Cardiac muscle cell (in vitro differentiated cells and primary cell): ENCODE measurements around the gene RNF207. TPM values are rescaled to one million over a fixed set of nuclear protein-coding genes. Genes with fewer than 3 reads are reported as not detected.

ENCODE experiments used
- DNase-seq, 2 donors: peaks; one replicate each; pipeline versions ENCODE4 v3.0.0 to v3.0.0-alpha.2; 2010 to 2017; ENCODE audit warnings: low read depth in 1 of 2, low spot score in 1 of 2
- H3K27ac ChIP-seq: fragments of 200-600 bp; sonication (generic); 2 replicates; pipeline ENCODE4 v1.5.1; 2016
- H3K27me3 ChIP-seq: fragments of 200-600 bp; sonication (generic); 2 replicates; pipeline ENCODE4 v1.6.0; 2016; ENCODE audit warnings: control low read depth
- H3K36me3 ChIP-seq: fragments of 200-600 bp; sonication (generic); 2 replicates; pipeline ENCODE4 v1.5.1; 2016; ENCODE audit warnings: control low read depth
- H3K4me1 ChIP-seq: fragments of 200-600 bp; sonication (generic); 2 replicates; pipeline ENCODE4 v1.8.1; 2017; ENCODE audit warnings: low read depth, mild to moderate bottlenecking, mixed run types
- H3K4me3 ChIP-seq: fragments of 200-600 bp; sonication (generic); 2 replicates; pipeline ENCODE4 v1.5.1; 2016; ENCODE audit warnings: mild to moderate bottlenecking
- H3K9me3 ChIP-seq: fragments of 200-600 bp; sonication (generic); 2 replicates; pipeline ENCODE4 v1.5.1; 2017; ENCODE audit warnings: low read depth, mild to moderate bottlenecking, control low read depth
- polyA plus RNA-seq: library from polyadenylated mRNA; unstranded; fragments of >200 nt; fragmentation: Nextera tagmentation; extraction: Ambion mirVana; gene quantifications from 2 replicates; pipeline ENCODE4 v1.2.1, GENCODE V29; 2016
- total RNA-seq: library from RNA; depleted of rRNA; stranded (reverse); fragments of >200 nt; gene quantifications from 2 replicates; pipeline ENCODE4 v1.2.3, GENCODE V29; 2016
- TF ChIP-seq, protein P1 (sequence below): IDR thresholded peaks from 2 replicates; pipeline ENCODE4 v1.5.1; 2012; ENCODE audit warnings: low read depth, mild to moderate bottlenecking, low read length

RNF207 gene
- total and polyA plus RNA-seq, 2 experiments from 2014 or later: 180 to 273 TPM

DNA sequence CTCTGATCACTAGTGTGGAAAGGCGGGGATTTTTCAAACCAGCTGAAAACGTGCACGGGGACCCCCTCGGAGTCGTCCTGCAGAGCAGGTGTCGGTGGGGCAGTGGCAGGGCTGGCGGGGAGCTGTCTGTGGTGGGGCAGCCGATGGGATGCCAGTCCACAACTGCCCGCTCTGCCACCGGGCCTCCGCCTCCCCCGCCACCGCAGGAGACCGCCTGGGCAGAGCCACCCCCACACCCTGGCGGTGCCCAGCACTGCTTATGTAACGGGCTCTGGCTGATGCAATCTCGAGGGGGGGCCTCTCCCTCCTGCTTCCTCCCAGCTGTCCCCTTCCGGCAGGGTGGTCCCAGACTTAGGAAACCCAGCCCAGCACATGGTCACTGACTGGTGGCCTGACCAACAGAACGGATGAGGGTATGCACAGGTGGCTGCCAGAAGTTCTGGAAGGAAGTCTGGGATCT is 35.1 kb upstream of the RNF207 start:
- Histone ChIP-seq H3K27ac (no peak overlapping the region), H3K4me1 (no peaks in the 10 kb centered on the region), H3K9me3 (no peaks in the 10 kb centered on the region), H3K4me3 (no peak overlapping the region), H3K27me3 (peaks cover 39% of the 10 kb centered on the region), H3K36me3 (no peaks in the 10 kb centered on the region)
- TF ChIP-seq, protein P1, sequence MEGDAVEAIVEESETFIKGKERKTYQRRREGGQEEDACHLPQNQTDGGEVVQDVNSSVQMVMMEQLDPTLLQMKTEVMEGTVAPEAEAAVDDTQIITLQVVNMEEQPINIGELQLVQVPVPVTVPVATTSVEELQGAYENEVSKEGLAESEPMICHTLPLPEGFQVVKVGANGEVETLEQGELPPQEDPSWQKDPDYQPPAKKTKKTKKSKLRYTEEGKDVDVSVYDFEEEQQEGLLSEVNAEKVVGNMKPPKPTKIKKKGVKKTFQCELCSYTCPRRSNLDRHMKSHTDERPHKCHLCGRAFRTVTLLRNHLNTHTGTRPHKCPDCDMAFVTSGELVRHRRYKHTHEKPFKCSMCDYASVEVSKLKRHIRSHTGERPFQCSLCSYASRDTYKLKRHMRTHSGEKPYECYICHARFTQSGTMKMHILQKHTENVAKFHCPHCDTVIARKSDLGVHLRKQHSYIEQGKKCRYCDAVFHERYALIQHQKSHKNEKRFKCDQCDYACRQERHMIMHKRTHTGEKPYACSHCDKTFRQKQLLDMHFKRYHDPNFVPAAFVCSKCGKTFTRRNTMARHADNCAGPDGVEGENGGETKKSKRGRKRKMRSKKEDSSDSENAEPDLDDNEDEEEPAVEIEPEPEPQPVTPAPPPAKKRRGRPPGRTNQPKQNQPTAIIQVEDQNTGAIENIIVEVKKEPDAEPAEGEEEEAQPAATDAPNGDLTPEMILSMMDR: no peak
- no peak for DNase-seq

DNA sequence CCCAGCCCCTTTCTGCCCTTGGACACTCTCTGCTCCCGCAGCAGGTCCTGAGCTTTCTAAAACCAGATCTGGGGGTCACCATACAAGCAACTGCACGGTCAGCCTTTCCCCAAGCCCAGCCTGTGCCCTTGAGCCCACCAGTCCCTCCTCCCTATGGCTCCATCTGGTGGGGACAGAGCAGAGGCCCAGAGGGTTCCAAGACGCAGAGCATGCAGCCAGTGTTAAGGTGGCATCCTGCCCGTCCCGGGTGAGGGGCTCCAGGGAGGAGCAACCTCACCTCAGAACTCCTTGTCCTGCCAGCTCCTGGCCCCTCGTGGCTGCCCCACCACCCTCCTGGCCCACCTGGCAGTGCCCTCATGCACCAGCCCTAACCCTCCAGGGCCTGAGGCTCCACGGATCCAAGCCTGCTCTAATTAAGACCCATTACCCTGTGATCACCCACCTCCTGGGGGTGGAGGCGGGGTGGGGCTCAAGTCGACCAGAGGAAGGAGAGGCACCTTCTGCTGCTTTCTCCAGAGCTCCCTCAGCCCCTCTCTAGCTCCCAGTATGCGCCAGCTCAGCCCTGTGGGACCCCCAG is 34.3 kb upstream of the RNF207 start:
- Histone ChIP-seq H3K4me3 (no peak overlapping the region), H3K36me3 (no peaks in the 10 kb centered on the region), H3K27me3 (peaks cover 40% of the 10 kb centered on the region), H3K4me1 (no peaks in the 10 kb centered on the region), H3K27ac (no peak overlapping the region), H3K9me3 (no peaks in the 10 kb centered on the region)
- peak in 1 of 2 donors; percentile 65 for DNase-seq
- TF ChIP-seq, protein P1: peak; percentile 44

DNA sequence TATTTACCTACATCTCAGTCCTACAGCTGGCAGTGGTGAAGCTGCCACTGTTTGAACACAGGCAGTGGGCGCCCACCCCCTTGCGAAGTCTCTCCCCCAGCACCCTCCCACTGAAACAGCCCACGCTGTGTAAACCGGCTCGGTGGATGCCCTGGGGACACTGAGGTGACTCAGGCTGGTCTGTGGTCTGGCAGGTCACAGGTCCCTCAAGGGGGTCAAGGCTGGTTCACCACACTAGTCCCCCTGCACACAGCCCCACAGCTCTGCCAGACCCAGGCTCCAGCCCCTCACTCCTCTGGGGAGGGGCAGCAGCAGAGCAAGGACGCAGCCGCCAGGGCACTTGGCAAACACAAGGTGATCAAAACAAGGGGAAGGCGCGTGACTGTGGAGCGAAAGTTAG is 33.4 kb upstream of the RNF207 start:
- H3K9me3 ChIP-seq: no peaks in the 10 kb centered on the region
- no peak for DNase-seq
- TF ChIP-seq, protein P1: no peak
- H3K4me1 ChIP-seq: no peaks in the 10 kb centered on the region
- no peaks in the 10 kb centered on the region for H3K36me3 ChIP-seq
- no peak overlapping the region for H3K27ac ChIP-seq
- H3K27me3 ChIP-seq: peaks cover 46% of the 10 kb centered on the region
- no peak overlapping the region for H3K4me3 ChIP-seq

DNA sequence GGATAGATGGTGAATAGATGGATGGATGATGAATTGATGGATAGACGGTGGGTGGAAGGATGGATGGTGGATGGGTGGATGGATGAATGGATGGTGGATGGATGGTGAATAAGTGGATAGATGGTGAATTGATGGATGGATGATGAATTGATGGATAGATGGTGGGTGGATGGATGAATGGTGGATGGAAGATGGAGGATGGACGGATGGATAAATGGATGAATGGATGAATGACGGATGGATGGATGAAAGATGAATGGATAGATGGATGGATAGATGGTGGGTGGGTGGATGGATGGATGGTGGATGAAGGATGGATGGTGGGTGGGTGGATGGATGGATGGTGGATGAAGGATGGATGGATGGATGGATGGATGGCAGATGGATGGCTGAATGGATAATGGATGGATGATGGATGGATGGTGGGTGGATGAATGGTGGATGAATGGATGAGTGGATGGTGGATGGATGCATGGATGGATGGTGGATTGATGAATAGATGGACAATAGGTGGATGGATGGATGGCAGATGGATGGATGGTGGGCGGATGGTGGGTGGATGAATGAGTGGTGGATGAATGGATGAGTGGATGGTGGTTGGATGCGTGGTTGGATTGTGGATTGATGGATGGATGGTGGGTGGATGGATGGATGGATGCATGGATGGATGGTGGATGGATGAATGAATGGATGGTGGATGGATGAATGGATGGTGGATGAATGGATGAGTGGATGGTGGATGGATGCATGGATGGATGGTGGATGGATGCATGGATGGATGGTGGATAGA is 31.1 kb upstream of the RNF207 start:
- Histone ChIP-seq H3K4me1 (no peaks in the 10 kb centered on the region), H3K9me3 (no peaks in the 10 kb centered on the region), H3K4me3 (no peak overlapping the region), H3K27me3 (peaks cover 57% of the 10 kb centered on the region), H3K36me3 (no peaks in the 10 kb centered on the region), H3K27ac (no peak overlapping the region)
- TF ChIP-seq, protein P1: no peak
- DNase-seq: no peak

DNA sequence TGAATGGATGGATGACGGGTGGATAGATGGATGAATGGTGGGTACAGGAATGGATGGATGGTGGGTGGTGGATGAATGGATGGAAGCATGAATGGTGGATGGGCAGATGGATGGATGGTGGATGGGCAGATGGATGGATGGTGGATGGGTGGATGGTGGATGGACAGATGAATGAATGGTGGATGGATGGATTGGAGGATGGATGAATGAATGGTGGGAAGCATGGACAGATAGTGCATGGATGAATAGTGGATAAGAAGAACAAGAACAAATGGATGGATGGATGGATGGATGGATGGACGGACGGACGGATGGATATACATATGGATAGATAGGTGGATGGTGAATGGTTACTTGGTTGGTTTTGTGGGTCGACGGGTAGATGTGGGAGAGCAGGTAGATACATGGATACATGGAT is 30.5 kb upstream of the RNF207 start:
- Histone ChIP-seq H3K4me1 (no peaks in the 10 kb centered on the region), H3K27ac (no peak overlapping the region), H3K36me3 (no peaks in the 10 kb centered on the region), H3K9me3 (no peaks in the 10 kb centered on the region), H3K27me3 (peaks cover 63% of the 10 kb centered on the region), H3K4me3 (no peak overlapping the region)
- TF ChIP-seq, protein P1: no peak
- DNase-seq: no peak
